Stimulated activated naive CD8-positive, alpha-beta T cell treated with anti-CD3 and anti-CD28 coated beads, Interleukin-15, Interleukin-2, amounts not matched to agents 100 U/mL and 50 U/mL, for 24 hours (primary cell): ENCODE data around the gene ANKFY1.
"Not testable (repeated sequence)": the region's sequence is repeated elsewhere in the genome, so short reads cannot be mapped to it uniquely, and the experiment has no call there.

Experiments
- ATAC-seq: fragments of 150-1000 bp; cut with Tn5 transposase; one replicate; pipeline ENCODE4 v1.10.0; 2021
- DNase-seq: peaks from one replicate; pipeline ENCODE4 v3.0.0; 2021

Gene ANKFY1

DNA sequence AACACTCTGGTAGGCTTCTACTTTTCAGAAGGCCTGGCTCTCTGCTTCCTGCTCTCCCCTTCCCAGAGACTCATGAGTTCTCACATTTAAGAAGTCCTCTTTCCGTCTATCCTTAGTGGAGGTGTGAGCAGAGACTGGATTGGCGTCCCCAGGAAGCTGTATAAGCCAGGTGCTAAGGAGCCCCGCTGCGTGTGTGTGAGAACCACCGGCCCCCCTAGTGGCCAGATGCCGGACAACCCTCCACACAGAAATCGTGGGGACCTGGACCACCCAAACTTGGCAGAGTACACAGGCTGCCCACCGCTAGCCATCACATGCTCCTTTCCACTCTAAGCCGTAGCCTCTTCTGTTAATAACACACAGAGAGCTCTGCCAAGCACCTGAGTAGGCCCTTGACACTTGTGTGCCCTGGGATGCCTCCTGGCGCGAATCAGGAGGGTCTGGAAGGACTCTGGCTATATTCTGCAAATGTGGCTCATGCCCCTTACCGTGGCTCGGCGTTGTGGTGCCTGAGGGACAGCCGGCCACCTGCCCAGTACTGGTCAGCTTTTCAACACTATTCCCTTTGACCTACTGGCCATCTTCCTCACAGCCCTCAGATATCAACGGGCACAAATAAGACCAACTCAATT lies 106.9 kb downstream of the ANKFY1 start:
- no peak for DNase-seq

DNA sequence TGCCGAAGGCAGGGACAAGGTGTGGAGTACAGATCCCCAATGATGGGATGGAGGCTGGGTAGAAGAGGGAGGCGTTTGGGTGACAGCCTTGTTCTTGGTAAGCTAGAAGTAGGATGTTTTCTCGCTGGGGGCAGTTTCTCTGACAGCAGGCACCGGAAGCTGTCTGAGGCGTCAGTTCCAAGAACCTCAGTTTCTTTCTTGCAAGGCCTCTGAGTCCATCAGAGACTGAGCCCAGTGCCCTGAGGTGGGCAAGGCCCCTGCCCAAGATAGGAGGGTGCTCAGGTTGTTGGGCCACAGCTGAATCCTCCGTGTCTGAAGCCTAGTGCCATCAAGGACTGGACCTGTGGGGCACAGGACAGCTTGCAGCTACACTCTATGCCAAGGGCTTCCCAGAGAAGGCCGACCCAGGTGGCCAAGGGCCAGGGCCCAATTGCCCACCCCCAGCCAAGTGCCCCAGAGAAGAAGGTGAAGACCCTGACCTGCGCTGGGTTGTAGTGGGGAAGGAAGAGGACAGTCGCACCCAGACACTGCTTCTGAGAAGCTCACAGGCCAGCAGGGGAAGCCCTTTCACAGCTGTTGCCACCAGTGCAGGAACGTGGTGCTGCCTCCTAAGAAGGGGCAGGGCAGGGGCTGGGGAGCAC lies 107.7 kb downstream of the ANKFY1 start:
- ATAC-seq (no peak), DNase-seq (no peak)

More for the DNA sequence above, 106.9 kb downstream of the ANKFY1 start:
- no peak for ATAC-seq

DNA sequence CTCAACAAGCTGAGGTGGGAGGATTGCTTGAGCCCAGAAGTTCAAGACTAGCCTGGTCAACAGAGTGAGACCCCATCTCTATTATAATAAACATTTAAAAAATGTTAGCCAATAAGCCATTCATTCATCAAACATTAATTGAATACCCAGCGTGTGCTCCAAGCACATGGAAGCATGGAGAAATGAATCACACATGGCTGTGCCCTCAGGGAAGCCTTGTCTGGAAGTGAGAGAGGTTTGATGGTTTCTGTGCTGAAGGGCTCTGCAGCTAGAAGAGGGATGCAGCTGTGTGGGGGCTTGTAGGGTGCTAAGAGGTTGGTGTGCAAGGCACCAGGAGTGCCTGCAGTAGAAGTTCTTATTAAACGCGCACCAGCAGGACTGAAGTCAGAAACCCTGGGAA lies 109.6 kb downstream of the ANKFY1 start:
- ATAC-seq: no peak
- no peak for DNase-seq

DNA sequence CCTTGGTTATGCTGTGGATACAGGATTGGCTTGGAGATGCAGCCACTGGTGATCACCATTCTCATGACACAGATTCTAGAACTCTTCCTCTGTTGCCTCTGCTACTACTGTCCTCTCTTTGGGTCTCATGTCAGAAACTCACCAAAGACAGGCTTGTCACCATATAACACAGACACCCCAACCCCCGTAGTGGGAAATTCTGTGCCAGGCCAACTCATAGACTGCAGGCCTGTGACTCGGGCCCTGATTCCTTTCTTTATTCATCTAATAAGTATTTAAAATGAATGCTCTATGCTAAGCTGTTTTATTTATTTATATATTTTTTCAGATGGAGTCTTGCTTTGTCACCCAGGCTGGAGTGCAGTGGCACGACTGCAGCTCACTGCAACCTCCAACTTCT lies 111.3 kb downstream of the ANKFY1 start:
- DNase-seq: no peak
- ATAC-seq: no peak

DNA sequence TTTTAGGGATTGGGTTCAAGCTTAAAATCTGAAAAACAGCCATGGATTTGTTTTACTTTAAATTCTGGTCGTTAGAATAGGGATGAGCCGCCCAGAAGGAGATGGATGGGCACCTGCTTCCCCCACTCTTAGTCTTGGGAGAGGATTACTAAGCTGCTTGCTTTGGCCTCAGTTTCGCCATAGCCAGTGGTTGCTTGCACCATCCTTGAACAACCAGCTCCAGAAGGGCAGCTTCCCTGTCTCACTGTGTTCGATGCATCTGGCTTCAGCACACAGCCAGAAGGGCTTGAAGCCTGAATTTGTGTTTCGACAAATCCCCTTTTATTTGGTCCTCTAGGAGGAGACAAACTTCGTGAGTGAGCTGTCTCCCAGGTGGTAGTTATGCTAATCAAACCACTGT lies 113.7 kb downstream of the ANKFY1 start:
- ATAC-seq (no peak), DNase-seq (no peak)

DNA sequence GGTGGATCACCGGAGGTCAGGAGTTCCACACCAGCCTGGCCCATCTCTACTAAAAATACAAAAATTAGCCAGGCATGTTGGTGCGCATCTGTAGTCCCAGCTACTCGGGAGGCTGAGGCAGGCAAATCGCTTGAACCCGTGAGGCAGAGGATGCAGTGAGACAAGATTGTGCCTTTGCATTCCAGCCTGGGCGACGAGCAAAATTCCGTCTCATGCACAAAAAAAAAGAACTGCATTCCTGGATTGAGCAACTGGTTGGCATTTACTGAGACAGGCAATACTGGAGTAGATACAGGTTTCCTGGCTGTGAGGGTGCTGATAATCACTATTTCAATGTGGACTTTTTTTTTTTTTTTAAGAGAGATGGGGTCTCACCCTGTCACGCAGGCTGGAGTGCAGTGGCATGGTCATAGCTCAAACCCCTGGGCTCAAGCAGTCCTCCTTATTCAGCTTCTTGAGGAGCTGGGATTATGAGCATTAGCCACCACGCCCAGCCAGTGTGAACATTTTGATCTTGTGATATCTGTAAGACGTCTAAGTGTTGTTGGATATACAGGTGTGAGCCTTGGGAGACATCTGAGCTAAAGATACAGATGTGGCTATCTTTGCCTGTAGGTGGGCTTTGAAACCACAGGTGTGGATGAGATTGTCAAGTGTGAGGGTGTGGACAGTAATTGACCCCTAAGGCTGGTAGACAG lies 115.0 kb downstream of the ANKFY1 start:
- DNase-seq (no peak), ATAC-seq (no peak)

DNA sequence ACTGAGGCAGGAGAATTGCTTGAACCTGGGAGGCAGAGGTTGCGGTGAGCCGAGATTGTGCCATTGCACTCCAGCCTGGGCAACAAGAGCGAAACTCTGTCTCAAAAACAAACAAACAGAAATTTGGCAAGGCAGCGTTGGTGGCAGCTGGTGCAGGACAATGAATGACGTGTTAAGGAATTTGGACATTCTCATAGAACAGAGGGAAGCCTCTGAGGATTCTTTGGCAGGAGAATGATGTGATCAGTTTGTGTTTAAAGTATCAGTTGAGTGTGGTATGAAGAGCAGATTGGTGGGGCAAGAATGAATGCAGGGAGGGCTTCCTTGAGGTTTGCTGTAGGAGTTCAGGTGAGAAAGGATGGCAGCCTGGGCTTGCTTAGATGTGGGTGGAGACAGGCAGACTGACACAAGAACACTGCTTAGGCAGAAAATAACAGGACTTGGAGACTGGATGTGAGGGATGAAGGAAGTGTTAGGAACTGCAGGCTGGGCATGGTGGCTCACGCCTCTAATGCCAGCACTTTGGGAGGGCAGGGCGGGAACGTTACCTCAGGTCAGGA lies 115.9 kb downstream of the ANKFY1 start:
- DNase-seq (no peak), ATAC-seq (no peak)

DNA sequence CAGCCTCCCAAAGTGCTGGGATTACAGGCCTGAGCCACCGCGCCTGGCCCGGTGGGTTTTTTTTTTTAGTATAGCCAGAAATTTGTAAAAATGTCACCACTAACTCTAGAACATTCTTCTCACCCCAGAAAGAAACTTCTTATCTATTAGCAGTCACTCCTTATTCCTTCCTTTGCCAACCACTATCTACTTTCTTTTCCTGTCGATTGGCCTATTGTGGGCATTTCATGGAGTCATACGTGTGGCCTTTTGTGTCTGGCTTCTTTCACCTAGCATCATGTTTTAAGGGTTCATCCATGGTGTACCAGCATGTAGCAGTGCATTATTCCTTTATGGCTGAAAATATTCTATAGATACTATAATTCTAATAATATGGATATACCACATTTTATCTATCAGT lies 117.1 kb downstream of the ANKFY1 start:
- DNase-seq: no peak
- no peak for ATAC-seq

DNA sequence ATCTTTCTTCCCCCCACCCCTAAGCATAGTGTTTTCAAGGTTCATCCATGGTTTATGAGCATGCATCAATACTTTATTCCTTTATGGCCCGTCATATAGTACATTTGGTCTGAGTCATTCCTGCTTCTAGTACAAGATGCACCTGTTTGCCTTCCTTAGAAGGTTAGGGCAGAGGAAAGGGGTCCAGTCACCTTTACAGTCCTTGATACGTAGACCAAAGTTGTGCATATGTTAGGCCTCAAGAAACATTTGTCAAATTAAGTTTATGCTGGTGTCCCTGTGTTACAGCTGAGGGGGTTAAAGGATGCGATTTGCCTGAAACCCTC lies 119.4 kb downstream of the ANKFY1 start:
- no peak for ATAC-seq
- no peak for DNase-seq

DNA sequence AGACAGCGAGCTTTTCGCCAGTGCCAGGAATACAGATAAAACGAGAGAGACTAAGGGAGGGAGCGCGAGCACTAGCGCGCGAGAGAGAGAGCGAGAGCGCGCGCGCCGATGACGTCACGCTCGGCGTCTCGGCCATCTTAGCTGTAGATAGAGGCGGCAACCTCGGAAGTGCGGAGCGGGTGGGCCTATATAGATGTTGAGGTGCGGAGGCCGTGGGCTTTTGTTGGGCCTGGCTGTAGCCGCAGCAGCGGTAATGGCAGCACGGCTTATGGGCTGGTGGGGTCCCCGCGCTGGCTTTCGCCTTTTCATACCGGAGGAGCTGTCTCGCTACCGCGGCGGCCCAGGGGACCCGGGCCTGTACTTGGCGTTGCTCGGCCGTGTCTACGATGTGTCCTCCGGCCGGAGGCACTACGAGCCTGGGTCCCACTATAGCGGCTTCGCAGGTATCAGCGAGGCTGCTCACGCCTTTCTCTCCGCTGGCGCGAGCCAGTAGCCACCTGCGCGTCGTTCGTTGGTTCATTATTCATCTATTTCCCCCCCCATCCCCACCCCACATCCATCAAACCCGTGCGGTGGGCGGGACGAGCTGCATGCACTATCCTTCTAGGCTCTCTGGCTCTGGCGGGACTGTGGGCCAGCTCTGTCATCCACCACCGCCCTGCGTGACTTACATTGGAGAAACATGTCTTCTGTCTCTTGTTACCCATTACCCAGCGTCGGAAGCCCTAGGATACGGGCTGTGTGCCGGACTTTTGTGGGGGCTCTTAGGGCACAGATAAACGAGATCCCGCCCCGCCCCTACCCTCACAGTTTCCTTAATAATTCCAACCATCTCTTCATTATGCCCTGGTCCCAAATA lies 120.0 kb downstream of the ANKFY1 start:
- DNase-seq: peak; percentile 89
- ATAC-seq: peak; percentile 81

DNA sequence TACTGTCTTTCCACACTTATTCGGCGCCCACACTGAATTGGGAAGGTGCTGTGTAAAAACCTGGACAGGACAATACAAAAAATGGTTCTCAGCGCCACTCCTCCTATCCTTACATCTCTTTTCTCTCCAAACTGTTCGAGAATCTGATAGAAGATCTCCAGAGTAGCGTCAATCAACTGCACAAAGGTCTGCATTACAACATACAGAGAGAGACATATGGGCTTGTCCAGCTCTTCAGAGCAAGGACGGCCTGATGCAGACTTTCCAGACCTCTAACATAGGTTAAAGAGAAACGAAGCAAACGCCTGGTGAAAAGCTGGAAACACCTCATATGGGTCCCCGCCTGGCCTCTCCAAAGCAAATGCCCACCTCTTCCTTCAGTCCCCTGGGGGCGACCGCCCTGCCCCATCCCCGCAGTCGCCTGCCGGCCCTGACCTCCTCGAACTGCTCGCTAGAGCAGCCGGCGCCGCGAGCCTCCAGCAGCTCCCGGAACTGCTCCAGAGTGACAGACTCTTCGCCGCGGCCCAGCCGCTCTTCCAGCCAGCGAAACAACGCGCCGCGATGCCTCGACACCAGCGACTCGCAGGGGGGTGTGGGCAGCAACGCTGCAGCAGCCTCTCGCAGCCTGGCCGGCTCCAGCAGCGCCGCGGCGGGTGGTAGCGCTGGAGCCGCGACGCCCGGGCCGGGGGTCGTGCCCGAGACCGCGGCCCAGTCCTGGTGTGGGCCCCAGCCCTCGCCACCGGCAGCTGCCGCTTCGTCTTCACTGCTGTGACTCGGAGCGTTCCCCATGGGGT lies 121.5 kb downstream of the ANKFY1 start:
- DNase-seq (peak; percentile 43), ATAC-seq (peak; percentile 2)

DNA sequence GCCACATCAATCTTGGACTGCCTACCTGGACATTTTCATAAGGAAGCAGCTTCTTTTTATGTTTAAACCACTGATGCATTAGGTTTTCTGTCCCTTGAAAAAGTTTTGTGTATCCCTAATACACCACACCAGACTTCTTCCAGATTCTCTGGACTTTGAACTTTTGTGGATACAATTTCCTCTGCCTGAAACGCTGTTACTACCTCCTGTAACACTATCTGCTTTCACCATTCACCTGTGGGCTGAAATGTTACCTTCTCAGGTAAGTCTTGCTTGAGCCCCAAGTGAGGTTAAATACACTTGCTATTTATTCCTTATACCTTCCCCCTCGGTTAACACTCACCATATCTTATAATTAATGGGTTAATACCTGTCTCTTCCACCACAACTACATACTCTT lies 123.7 kb downstream of the ANKFY1 start:
- no peak for ATAC-seq
- no peak for DNase-seq

DNA sequence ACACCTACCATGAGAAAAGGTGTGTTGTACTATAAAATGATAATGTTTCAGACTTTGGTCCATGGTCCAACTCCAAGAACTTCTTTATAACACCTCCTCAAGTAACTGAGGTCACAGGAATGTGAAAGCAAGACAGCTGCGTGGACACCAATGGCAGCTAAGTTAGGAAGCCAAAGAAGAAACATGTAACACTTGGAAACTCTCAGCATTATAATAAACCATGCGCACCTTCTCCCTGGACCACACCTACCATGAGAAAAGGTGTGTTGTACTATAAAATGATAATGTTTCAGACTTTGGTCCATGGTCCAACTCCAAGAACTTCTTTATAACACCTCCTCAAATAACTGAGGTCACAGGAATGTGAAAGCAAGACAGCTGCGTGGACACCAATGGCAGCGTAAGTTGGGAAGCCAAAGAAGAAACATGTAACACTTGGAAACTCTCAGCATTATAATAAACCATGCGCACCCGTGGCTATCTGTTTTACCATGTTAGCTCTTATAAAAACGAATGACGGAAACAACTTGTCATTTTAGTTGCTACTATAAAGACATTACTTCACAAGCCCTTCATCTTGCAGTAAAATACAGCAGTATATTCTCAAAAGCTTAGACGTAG lies 124.8 kb downstream of the ANKFY1 start:
- DNase-seq: not testable (repeated sequence)

DNA sequence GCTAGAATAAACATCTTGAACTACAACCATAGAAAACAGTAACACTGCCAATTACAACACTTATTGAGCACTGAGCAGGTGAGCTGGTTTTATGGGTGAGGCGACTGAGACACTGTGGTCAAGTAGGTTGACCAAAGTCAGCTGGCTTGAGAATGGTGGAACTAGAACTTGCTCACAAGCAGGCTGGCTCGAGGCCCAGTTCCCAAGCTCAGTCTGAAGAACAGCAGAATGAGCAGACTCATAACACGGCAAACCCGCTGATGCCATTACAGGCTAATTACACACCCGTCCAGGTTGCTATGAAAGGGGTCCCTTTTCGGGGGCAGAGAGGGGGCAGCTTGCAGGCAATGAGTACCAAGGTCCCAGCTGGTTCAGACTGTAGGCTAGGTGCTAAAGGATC lies 127.4 kb downstream of the ANKFY1 start:
- DNase-seq: no peak
- no peak for ATAC-seq

More for the DNA sequence above, 124.8 kb downstream of the ANKFY1 start:
- not testable (repeated sequence) for ATAC-seq

DNA sequence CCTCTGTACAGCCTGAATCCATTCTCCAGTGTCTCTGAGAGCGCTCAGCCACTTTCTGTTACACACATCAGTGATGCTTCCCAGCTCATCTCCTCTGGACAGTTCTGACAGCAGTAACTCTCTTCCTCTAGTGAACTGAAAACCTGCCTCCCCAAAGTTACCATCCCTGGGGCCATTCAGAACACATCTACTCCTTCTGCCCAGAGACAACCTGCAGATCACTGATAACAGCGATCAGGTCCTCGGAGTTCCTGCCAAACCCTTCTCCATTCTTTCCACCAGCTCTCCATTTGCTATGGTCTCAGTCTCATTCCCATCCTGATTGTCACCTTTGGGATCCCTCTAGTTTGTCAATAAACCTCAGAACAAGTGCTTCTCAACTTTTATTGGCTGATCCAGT lies 128.3 kb downstream of the ANKFY1 start:
- DNase-seq: no peak
- ATAC-seq: no peak

DNA sequence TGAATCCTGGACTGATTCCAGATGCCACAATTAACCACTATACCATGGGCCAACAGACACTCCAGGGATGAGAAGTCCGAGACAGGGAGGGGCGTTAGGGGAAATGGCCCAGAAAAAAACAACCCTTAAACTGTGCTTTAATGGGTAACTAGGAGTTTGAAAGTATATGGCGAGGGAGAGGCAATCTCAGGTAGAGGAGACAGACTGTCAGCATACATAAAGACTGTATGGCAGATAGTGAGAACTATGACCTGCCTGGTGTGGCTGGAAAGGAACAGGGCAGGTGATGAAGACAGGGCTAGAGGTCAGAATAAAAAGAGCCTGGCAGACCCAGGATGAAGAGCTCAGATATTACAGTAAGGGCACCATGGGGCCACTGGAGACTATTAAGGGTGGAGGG lies 129.1 kb downstream of the ANKFY1 start:
- no peak for DNase-seq
- no peak for ATAC-seq

DNA sequence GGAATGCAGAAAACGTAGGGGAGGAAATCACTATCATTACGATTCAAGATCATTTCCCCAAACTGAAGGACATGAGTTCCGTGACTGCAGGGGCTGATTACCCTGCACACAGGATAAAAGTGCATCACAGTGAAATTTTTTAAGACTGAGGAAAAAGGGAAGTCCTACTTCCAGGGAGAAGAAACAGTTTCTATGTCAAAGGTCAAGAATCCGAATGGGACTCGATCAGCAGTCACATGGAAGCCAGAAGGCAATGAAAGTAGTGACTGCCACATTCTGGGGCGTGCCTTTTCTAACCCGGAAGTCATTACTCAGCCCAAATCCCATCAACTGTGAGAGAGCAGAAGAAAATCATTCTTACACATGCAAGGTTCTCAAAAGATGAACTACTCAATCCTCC lies 133.1 kb downstream of the ANKFY1 start:
- ATAC-seq (no peak), DNase-seq (no peak)

DNA sequence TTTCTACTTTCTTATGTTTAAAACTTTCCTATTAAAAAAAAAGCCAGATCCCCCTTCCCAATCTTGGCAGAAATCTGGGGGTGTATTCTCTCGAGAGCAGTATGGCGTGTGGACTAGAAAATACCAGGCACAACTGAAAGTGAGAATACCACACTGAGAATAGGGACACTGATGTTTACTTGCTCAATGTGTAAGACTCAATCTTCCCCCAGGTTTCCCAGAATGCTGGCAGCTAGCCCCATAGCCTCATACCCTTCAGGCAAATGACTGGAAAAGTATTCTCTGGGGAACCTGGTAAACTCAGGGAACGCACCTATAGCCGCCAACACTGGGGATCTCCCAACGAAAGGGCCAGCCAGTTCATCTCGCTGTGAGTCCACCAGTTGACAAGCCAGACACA lies 136.2 kb downstream of the ANKFY1 start:
- ATAC-seq: no peak
- no peak for DNase-seq

DNA sequence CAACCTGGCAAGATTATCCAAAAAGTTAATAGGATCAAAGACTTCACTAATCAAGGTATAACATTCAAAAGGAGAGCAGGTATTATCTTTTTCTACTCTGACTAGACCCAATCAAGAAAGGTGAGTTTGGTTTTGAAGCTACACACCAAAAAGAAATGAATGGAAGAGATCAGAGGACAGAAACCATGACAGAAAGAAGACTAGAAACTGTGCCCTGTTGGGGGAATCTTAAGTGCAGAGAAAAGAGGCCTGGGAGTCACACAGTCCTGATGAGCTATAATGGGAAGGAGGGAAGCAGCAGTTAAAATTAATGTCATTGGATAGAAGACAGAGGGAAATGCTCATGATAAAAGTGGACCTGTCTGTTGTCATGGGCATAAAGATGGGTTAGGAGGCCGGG lies 138.2 kb downstream of the ANKFY1 start:
- DNase-seq (no peak), ATAC-seq (no peak)

DNA sequence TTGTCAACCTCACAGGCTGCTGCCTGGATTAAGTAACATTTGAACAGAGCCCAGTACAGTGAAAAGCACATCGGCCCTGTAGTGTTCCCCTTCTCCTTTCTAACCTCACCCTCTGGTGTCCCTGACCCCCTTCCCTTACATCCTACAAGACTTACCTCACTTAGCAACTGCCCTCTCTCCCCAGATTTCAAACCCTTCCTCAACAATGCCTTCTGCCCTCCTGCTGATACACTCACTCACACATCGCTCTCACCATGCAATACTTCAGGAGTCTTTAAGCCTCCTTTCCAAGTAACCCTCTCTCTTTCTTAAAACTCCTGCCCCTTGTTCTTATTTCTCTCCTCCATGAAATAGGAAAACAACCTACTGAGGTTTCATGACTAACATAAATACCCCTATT lies 138.8 kb downstream of the ANKFY1 start:
- DNase-seq (no peak), ATAC-seq (no peak)

DNA sequence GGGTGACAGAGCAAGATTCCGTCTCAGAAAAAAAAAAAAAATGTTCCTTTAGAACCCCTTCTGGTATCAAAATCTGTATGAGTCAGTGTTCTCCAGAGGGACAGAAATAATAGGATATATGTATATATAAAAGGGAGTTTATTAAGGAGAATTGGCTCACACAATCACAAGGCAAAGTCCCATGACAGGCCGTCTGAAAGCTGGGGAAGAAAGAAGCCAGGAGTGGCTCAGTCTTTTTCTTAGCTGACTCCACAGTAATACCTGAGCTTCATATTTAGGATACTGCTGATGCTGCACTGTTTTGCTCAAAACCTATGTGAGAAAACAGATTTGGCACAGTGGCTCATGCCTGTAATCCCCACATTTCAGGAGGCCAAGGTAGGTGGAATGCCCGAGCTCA lies 143.4 kb downstream of the ANKFY1 start:
- DNase-seq (no peak), ATAC-seq (no peak)
